Cardiac fibroblast (primary cell): Measurements from ENCODE around the gene FLT4.
A peak's percentile ranks its signal among the peaks of the same experiment; 100 is the strongest.

ENCODE experiments used
- DNase-seq, 2 donors: peaks; one replicate each; pipeline versions ENCODE4 v3.0.0 to v3.0.0-alpha.2; 2010; ENCODE audit warnings: low read depth in 2 of 2
- H3K4me3 ChIP-seq, 2 donors: replicated peaks in 1 of 2; 1 replicate in 1 of 2; 2 replicates in 1 of 2; pipeline ENCODE4 v1.5.1; 2011; ENCODE audit warnings: low read depth in 2 of 2, low read length in 2 of 2, mild to moderate bottlenecking in 2 of 2, moderate library complexity in 1 of 2
- TF ChIP-seq, protein P1 (sequence below): IDR thresholded peaks from one replicate; pipeline ENCODE4 v1.5.1; 2011; ENCODE audit warnings: low read depth, mild to moderate bottlenecking, low read length, inconsistent platforms

Gene FLT4

DNA sequence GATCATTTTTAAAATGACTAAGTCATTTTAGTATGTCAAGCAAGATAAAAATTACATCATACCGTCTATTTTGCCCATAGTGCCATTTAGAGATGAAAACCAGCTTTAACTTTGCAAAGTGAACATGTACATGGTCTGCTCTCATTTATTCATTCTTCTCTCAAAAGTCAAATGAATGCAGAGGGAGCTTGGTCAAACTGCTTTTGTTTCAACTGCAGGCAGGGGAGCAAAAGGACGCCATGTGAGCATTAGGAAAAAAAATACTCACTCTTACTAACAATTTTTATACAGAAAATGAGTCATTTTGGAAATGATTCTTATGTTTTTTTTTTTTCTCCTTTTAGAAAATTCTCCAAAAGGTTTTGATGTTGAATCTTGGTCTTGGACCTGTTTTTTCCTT, 73.8 kb downstream of the FLT4 start:
- no peak overlapping the region for H3K4me3 ChIP-seq
- peak; percentile 14 to 44 for DNase-seq
- TF ChIP-seq, protein P1, sequence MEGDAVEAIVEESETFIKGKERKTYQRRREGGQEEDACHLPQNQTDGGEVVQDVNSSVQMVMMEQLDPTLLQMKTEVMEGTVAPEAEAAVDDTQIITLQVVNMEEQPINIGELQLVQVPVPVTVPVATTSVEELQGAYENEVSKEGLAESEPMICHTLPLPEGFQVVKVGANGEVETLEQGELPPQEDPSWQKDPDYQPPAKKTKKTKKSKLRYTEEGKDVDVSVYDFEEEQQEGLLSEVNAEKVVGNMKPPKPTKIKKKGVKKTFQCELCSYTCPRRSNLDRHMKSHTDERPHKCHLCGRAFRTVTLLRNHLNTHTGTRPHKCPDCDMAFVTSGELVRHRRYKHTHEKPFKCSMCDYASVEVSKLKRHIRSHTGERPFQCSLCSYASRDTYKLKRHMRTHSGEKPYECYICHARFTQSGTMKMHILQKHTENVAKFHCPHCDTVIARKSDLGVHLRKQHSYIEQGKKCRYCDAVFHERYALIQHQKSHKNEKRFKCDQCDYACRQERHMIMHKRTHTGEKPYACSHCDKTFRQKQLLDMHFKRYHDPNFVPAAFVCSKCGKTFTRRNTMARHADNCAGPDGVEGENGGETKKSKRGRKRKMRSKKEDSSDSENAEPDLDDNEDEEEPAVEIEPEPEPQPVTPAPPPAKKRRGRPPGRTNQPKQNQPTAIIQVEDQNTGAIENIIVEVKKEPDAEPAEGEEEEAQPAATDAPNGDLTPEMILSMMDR, result no peak

DNA sequence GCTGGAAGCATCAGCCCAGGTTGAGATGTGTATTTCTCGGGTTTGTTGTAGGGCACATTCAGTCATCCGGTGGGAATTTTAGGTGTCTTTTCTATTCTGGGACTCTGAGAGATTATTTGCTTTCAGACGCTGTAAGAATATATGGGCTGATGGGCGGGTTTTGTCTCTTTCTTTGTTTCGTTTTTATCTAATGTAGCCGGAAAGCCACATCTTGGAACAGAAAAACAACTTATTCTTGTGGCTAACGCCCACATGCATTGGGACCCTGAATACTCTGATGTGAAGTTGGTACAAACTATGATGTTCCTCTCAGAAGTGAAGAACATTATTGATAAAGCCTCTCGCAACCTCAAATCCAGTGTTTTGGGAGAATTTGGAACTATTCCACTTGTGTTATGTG, 80.5 kb downstream of the FLT4 start:
- no peak overlapping the region for H3K4me3 ChIP-seq
- TF ChIP-seq, protein P1, result no peak
- no peak for DNase-seq

DNA sequence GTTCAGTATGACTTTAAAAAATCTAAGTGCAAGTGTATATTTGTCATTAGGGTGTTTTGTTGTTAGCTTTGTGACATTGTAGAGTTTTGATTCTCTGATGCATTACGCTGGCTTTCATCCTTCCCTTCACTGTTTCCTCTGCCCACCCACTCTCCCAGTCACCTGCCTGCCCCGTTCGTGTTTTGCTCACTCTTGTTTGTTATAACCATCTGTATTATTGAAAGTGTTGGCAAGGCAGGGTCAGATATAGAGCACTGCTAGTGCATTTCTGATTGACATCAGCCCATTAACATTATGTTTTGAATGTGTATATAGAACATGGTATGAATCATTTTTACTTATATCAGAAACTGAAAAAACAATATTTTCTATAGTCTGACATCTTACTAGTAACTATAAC, 85.4 kb downstream of the FLT4 start:
- H3K4me3 ChIP-seq, result no peak overlapping the region
- DNase-seq, result no peak
- TF ChIP-seq, protein P1, result no peak

DNA sequence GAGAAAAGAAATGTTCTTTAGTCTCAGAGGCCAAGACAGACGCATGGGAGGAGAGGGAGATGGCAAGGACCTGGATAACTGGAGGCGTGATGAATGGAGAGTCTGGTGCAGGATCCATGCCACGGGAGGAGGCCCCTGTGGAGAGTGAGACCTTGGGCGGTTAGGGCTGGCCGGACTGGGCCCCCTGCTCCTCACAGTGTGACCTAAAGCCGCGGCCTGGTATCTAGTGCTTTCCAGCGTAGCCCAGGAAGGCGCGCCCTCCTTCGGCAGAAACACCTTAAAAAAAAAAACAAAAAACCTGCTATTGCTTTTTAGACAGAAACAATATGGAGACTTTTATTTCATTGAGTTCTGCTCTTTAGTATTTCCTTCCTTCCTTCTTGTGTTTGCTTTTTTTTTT, 91.2 kb downstream of the FLT4 start:
- DNase-seq, result no peak
- H3K4me3 ChIP-seq, result no peak overlapping the region
- TF ChIP-seq, protein P1, result no peak

DNA sequence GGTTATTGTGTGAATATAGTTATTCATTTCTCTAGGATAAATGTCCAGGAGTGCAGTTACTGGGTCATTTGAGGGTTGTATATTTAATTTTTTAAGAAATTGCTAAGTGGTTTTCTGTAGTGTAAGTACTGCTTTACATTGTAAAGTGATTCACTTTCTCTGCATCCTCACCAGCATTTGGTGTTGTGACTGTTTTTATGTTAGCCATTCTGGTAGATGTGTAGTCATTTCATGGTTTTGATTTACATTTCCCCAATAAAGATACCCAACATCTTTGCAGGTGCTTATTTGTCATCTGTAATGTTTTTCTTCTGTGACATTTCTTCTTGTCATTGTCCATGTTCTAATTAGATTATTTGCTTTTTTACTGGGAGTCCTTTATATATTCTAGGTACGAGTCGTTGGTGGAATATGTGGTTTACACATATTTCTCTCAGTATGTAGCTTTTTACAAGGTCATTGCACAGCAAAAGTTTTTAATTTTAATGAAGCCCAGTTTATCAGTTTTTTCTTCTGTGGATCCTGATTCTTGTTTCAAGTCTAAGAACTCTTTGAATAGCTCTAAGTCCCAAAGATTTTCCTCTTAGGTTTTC, 92.1 kb downstream of the FLT4 start:
- DNase-seq, result no peak
- TF ChIP-seq, protein P1, result no peak
- no peak overlapping the region for H3K4me3 ChIP-seq

DNA sequence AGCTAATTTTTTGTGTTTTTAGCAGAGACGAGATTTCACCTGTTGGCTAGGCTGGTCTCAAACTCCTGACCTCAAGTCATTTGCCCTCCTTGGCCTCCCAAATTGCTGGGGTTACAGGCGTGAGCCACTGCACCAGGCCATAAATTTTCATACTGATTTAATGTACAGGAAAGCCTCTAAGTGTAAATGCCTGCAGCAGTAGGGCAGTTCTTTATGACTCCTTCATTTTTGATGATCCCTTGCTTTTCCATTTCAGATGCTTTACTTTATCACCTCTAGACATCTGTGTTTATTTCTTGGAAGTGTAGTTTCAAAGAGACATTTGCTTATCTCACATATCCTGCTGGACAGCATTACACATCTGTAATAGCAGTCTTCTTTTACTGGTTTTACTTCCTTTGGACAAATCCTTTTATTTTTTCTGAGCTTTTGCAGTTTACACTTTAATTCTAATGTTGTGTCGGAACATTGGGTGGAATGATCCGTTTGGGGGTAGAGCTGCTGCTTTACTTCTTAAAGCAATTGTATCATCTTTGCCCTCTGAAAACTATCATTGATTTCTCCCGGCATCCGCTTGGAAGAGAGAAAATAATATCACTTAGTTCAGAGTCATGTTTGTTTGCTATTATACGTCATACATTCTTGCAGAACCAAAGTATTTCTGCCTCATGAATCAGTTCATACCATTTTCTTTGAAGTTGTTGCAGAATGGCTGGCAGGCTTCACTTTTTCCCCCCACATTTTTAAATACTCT, 94.1 kb downstream of the FLT4 start:
- TF ChIP-seq, protein P1, result no peak
- DNase-seq, result peak in 1 of 2 donors; percentile 7
- no peak overlapping the region for H3K4me3 ChIP-seq

DNA sequence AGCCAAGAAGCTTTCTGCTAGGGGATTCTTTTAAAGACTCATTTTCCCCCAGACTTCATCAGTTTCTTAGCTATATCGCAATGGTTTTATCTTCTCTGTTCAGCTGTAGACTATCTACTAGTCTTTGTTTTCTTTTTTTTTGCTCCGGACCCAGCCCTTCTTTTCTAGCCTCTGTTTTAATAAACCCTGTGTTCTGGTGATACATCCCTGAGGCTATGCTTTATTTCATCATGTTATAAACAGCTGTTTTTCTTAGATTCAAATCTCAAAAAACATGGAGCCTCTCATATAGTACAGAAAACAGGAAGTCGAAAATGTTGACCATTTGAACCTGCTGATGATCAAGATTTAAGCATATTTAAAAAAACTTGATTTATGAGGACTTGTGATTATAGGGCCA, 95.9 kb downstream of the FLT4 start:
- TF ChIP-seq, protein P1, result no peak
- DNase-seq, result no peak
- no peak overlapping the region for H3K4me3 ChIP-seq
